Peyer's patch (tissue), 4 donors: ENCODE results near the gene MIPOL1. TPM values are rescaled to one million over a fixed set of nuclear protein-coding genes. Genes with fewer than 3 reads are reported as not detected.
"Not testable (repeated sequence)": the region's sequence is repeated elsewhere in the genome, so short reads cannot be mapped to it uniquely, and the experiment has no call there.

Source experiments
- DNase-seq, 3 donors: peaks; one replicate each; pipeline ENCODE4 v3.0.0-alpha.2; 2017 to 2019
- H3K27ac ChIP-seq, 4 donors: fragments of 200-600 bp; sonication (generic); one replicate each; pipeline ENCODE4 v1.5.1; 2016 to 2019
- H3K27me3 ChIP-seq, 2 donors: fragments of 200-600 bp; sonication (generic); one replicate each; pipeline ENCODE4 v1.5.1; 2019
- H3K36me3 ChIP-seq, 3 donors: fragments of 200-600 bp; sonication (generic); one replicate each; pipeline ENCODE4 v1.5.1; 2016 to 2019
- H3K4me1 ChIP-seq, 4 donors: fragments of 200-600 bp; sonication (generic); one replicate each; pipeline ENCODE4 v1.5.1; 2016 to 2019
- H3K4me3 ChIP-seq, 4 donors: fragments of 200-600 bp; sonication (generic); 1 replicate in 3 of 4; 2 replicates in 1 of 4; pipeline ENCODE4 v1.5.1; 2016 to 2019; ENCODE audit warnings: mild to moderate bottlenecking in 1 of 4
- H3K9me3 ChIP-seq, 4 donors: fragments of 200-600 bp; sonication (generic); one replicate each; pipeline ENCODE4 v1.5.1; 2016 to 2019; ENCODE audit warnings: mild to moderate bottlenecking in 1 of 4
- CTCF ChIP-seq, 6 experiments: fragments of 450-650 bp in 4 of 6; fragments of 200-600 bp in 2 of 6; sonication (generic) in 1 of 6; IDR thresholded peaks; one replicate each; pipeline ENCODE4 v1.5.1; 2017 to 2019; ENCODE audit warnings: antibody characterized with exemption in 6 of 6, mild to moderate bottlenecking in 3 of 6, moderate library complexity in 1 of 6
- POLR2A ChIP-seq, 2 donors: fragments of 450-650 bp; IDR thresholded peaks; one replicate each; pipeline ENCODE4 v1.5.1; 2017; ENCODE audit warnings: antibody characterized with exemption in 2 of 2, mild to moderate bottlenecking in 2 of 2, moderate library complexity in 2 of 2
- total RNA-seq, 4 donors: library from RNA; depleted of rRNA; stranded (reverse); fragments of >200 nt; gene quantifications; one replicate each; pipeline ENCODE4 v1.1.0, GENCODE V29; 2016

Gene MIPOL1
- 10 to 100 TPM in 2 of 4 donors, 1 to 10 TPM in 2; 5.6 to 42.1 (median 14.9) TPM for total RNA-seq

- no peak for TF ChIP-seq POLR2A (IDR thresholded peaks at IDR 0.05)
- TF ChIP-seq CTCF (IDR thresholded peaks at IDR 0.05), result peak in 2 of 6 experiments; percentile 16 to 25
These were observed at the start of gene MIPOL1 for GRCh38 chr14:37197421-37198272. Gene MIPOL1, plus strand, starts transcription at chr14:37197937. Its CDS starts 49,952 bp downstream, at chr14:37247889.

GRCh38 chr14:37150414-37150813 is 47.3 kb upstream of the MIPOL1 start:
- no peak for DNase-seq
- no peaks in the 10 kb centered on the region for H3K36me3 ChIP-seq
- no peak overlapping the region for H3K27ac ChIP-seq

More at GRCh38 chr14:37197421-37198272, at the start of gene MIPOL1:
- H3K4me3 ChIP-seq, result peak within 1 kb of the TSS; percentile 7 to 79 (median 48)
- H3K27ac ChIP-seq, result peak within 1 kb of the TSS; percentile 6 to 88 (median 61)
- no peaks in the 10 kb centered on the region for H3K27me3 ChIP-seq
- no peaks in the 10 kb centered on the region for H3K9me3 ChIP-seq
- peak in 2 of 3 donors; percentile 85 to 88 for DNase-seq
- H3K36me3 ChIP-seq, result no peaks in the 10 kb centered on the region
- H3K4me1 ChIP-seq, result no peaks in the 10 kb centered on the region

GRCh38 chr14:37153005-37153404 is 44.7 kb upstream of the MIPOL1 start:
- Histone ChIP-seq H3K27ac (no peak overlapping the region), H3K4me3 (no peak overlapping the region), H3K36me3 (no peaks in the 10 kb centered on the region), H3K4me1 (no peaks in the 10 kb centered on the region), H3K27me3 (no peaks in the 10 kb centered on the region), H3K9me3 (no peaks in the 10 kb centered on the region)
- no peak for DNase-seq
- no peak for TF ChIP-seq POLR2A (IDR thresholded peaks at IDR 0.05)
- no peak for TF ChIP-seq CTCF (IDR thresholded peaks at IDR 0.05)

More at GRCh38 chr14:37150414-37150813, 47.3 kb upstream of the MIPOL1 start:
- Histone ChIP-seq H3K27me3 (no peaks in the 10 kb centered on the region), H3K4me1 (no peaks in the 10 kb centered on the region), H3K9me3 (no peaks in the 10 kb centered on the region), H3K4me3 (no peak overlapping the region)
- peak in 4 of 6 experiments; percentile 50 to 51 (median 50) for TF ChIP-seq CTCF (IDR thresholded peaks at IDR 0.05)
- no peak for TF ChIP-seq POLR2A (IDR thresholded peaks at IDR 0.05)

GRCh38 chr14:37153483-37153882 is 44.3 kb upstream of the MIPOL1 start:
- no peak for TF ChIP-seq POLR2A (IDR thresholded peaks at IDR 0.05)
- TF ChIP-seq CTCF (IDR thresholded peaks at IDR 0.05), result no peak
- Histone ChIP-seq H3K4me1 (no peaks in the 10 kb centered on the region), H3K27ac (no peak overlapping the region), H3K27me3 (no peaks in the 10 kb centered on the region), H3K4me3 (no peak overlapping the region), H3K9me3 (no peaks in the 10 kb centered on the region), H3K36me3 (no peaks in the 10 kb centered on the region)
- no peak for DNase-seq

GRCh38 chr14:37157987-37158386 is 39.8 kb upstream of the MIPOL1 start:
- Histone ChIP-seq H3K36me3 (no peaks in the 10 kb centered on the region), H3K27ac (no peak overlapping the region), H3K9me3 (no peaks in the 10 kb centered on the region), H3K4me1 (no peaks in the 10 kb centered on the region), H3K4me3 (no peak overlapping the region), H3K27me3 (no peaks in the 10 kb centered on the region)
- DNase-seq, result no peak
- TF ChIP-seq CTCF (IDR thresholded peaks at IDR 0.05) (no peak), POLR2A (IDR thresholded peaks at IDR 0.05) (no peak)

GRCh38 chr14:37162307-37162706 is 35.4 kb upstream of the MIPOL1 start:
- not testable (repeated sequence) for H3K27ac ChIP-seq, H3K27me3 ChIP-seq, H3K4me1 ChIP-seq, H3K36me3 ChIP-seq, DNase-seq, H3K9me3 ChIP-seq, H3K4me3 ChIP-seq
